Endothelial cell (in vitro differentiated cells): Measurements from ENCODE around the gene RASAL2. TPM values are rescaled to one million over a fixed set of nuclear protein-coding genes. Genes with fewer than 3 reads are reported as not detected.
A peak's percentile ranks its signal among the peaks of the same experiment; 100 is the strongest.

Source experiments
- DNase-seq: peaks from one replicate; pipeline ENCODE4 v3.0.0; 2021; ENCODE audit warnings: low spot score
- H3K27ac Mint-ChIP-seq: one replicate; pipeline ENCODE4 v1.8.0; 2021; ENCODE audit warnings: mixed read lengths, inconsistent platforms; ENCODE audit not compliant: unreplicated experiment
- H3K27me3 Mint-ChIP-seq: one replicate; pipeline ENCODE4 v1.8.0; 2021; ENCODE audit warnings: mild to moderate bottlenecking, moderate library complexity, mixed read lengths, inconsistent platforms; ENCODE audit not compliant: unreplicated experiment
- H3K36me3 Mint-ChIP-seq: one replicate; pipeline ENCODE4 v1.8.0; 2021; ENCODE audit warnings: mild to moderate bottlenecking, low read depth, mixed read lengths, inconsistent platforms; ENCODE audit not compliant: unreplicated experiment
- H3K4me1 Mint-ChIP-seq: one replicate; pipeline ENCODE4 v1.8.0; 2021; ENCODE audit warnings: mild to moderate bottlenecking, mixed read lengths, inconsistent platforms; ENCODE audit not compliant: unreplicated experiment
- H3K4me3 Mint-ChIP-seq: one replicate; pipeline ENCODE4 v1.8.0; 2021; ENCODE audit warnings: mild to moderate bottlenecking, mixed read lengths, inconsistent platforms; ENCODE audit not compliant: unreplicated experiment
- H3K9me3 Mint-ChIP-seq: one replicate; pipeline ENCODE4 v1.8.0; 2021; ENCODE audit warnings: mixed read lengths, inconsistent platforms; ENCODE audit not compliant: unreplicated experiment
- total RNA-seq: library from RNA; stranded (reverse); fragmentation: NEBNext Ultra II Directional; extraction: Animal tissue kit (Norgen Biotek cat#: 25700); gene quantifications from one replicate; pipeline ENCODE4 v1.2.1, GENCODE V29; 2021; ENCODE audit not compliant: unreplicated experiment
- TF ChIP-seq, protein P1 (sequence below): fragments of 200-600 bp; sonication (generic); IDR thresholded peaks from one replicate; pipeline ENCODE4 v1.5.0; 2021; ENCODE audit warnings: antibody characterized with exemption; ENCODE audit not compliant: unreplicated experiment

The RASAL2 gene
- total RNA-seq, 1 donor from 2014 or later, result 82.1 TPM

DNA sequence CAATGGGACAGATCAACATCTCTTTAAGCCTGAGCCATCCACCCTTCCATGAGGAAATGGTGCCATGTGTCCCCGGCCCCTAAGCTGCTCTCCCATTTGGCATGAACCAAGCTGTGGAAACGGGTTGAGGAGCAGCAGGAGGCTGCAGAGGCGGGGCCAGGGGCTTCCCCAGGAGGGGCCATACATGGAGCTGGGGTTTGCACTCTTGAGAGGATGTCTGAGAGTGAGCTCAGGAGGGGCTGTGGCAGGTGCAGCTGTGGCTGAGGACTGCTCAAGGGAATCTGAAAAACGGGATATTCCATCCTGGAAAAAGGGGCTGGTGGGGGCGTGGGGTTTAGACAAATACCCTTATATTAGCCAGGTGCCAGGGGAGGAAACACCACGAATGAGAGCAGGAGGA lies 409.9 kb downstream of the RASAL2 start:
- no peaks in the 10 kb centered on the region for H3K9me3 Mint-ChIP-seq
- TF ChIP-seq, protein P1, sequence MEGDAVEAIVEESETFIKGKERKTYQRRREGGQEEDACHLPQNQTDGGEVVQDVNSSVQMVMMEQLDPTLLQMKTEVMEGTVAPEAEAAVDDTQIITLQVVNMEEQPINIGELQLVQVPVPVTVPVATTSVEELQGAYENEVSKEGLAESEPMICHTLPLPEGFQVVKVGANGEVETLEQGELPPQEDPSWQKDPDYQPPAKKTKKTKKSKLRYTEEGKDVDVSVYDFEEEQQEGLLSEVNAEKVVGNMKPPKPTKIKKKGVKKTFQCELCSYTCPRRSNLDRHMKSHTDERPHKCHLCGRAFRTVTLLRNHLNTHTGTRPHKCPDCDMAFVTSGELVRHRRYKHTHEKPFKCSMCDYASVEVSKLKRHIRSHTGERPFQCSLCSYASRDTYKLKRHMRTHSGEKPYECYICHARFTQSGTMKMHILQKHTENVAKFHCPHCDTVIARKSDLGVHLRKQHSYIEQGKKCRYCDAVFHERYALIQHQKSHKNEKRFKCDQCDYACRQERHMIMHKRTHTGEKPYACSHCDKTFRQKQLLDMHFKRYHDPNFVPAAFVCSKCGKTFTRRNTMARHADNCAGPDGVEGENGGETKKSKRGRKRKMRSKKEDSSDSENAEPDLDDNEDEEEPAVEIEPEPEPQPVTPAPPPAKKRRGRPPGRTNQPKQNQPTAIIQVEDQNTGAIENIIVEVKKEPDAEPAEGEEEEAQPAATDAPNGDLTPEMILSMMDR, result no peak
- DNase-seq, result no peak

DNA sequence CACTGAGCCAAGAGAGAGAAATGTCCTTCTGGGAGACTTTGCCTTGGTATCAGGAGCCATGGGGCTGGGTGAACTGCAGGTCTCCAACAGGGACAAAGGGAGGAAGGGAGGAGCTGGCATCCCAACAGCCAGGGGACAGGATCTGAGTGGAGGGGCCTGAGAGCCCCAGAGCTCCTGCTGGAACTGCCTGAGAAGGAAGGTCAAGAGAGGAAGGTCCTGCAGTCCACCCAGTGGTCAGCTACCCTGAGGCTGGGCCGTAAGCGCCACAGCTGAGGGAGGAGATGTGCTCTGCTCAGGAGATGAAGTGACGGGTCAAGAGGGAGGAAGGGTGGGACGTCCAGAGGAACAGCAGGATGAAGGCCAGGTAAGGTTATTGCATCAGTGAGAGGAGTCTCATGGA lies 410.4 kb downstream of the RASAL2 start:
- peaks cover 4% of the 10 kb centered on the region for H3K27me3 Mint-ChIP-seq
- H3K27ac Mint-ChIP-seq, result peak overlapping the region; percentile 61
- H3K4me3 Mint-ChIP-seq, result no peak overlapping the region
- no peak for DNase-seq
- TF ChIP-seq, protein P1, result no peak
- no peaks in the 10 kb centered on the region for H3K36me3 Mint-ChIP-seq
- H3K4me1 Mint-ChIP-seq, result peaks cover 25% of the 10 kb centered on the region
- no peaks in the 10 kb centered on the region for H3K9me3 Mint-ChIP-seq

More for the DNA sequence above, 409.9 kb downstream of the RASAL2 start:
- Mint-ChIP-seq H3K36me3 (no peaks in the 10 kb centered on the region), H3K4me3 (no peak overlapping the region), H3K4me1 (peaks cover 25% of the 10 kb centered on the region), H3K27ac (peak overlapping the region; percentile 61), H3K27me3 (peaks cover 4% of the 10 kb centered on the region)

DNA sequence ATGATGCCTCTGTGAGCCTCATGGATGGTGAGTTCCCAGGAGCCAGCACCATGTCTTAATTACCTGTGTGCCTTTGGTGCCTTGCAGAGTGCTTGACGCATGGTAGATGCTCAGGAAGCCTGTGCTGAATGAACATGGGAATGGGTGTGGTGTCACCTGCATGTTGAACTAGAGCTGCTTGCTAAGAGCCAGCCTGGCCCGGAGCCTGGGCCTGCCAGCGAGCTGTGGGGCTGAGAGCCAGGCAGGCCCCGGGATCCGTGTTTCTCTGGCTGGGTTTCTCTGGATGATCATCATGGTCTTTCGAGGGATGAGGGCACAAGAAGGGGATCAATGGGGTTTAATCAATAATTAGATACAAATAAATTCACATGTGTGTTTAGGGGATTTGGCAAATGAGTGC lies 412.3 kb downstream of the RASAL2 start:
- Mint-ChIP-seq H3K27me3 (peaks cover 4% of the 10 kb centered on the region), H3K27ac (no peak overlapping the region), H3K9me3 (no peaks in the 10 kb centered on the region), H3K4me3 (no peak overlapping the region), H3K4me1 (peaks cover 12% of the 10 kb centered on the region), H3K36me3 (no peaks in the 10 kb centered on the region)
- TF ChIP-seq, protein P1, result no peak
- no peak for DNase-seq

DNA sequence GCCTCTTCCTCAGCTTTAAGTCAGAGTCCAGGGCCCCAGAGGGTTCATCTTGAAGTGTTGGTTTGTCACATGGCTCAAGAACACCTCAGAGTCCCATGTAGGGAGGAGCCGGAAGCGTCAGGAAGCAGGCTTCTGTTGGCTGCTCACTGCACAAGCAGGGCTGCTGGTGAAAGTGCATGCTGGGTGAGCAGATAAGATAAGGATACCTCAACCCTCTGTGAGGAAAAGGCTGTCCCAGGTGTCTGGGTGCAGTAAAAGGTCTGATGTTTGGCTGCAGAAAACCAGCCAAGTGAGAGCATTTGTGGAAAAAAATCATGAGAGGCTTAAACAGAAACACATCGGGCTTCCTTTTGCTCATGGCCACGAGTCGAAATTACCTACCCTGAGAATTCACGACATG lies 412.8 kb downstream of the RASAL2 start:
- DNase-seq, result no peak
- H3K27ac Mint-ChIP-seq, result no peak overlapping the region
- peaks cover 4% of the 10 kb centered on the region for H3K27me3 Mint-ChIP-seq
- no peaks in the 10 kb centered on the region for H3K9me3 Mint-ChIP-seq
- H3K36me3 Mint-ChIP-seq, result no peaks in the 10 kb centered on the region
- TF ChIP-seq, protein P1, result no peak
- H3K4me3 Mint-ChIP-seq, result no peak overlapping the region
- H3K4me1 Mint-ChIP-seq, result peaks cover 7% of the 10 kb centered on the region

DNA sequence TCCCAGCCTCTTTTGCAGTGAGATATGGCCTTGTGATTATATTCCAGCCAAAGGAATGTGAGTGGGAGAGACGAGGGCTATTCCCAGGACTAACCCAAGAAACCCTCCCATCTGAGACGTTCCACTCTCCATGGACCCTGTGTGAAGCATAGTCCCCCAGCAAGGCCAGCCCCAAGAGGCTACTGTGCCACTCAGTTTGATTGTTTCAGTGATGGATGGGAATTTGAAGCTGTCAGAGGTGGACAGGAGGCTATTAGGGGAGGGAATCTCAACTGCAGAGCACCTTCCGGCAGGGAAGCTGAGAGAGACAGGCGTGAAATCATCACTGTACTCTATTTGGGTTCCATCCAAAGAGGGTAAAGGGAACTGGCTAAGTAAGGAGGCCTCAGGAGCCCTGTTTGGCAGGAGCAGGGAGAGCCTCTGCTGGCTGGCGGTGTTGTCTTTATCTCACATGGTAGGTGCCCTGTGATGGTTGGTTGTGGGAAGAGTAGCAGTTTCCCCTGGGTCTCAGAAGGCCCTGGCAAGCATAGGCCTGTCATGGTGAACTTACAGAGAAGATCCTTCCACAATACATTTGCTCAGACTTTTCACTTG lies 415.6 kb downstream of the RASAL2 start:
- Mint-ChIP-seq H3K27me3 (peaks cover 4% of the 10 kb centered on the region), H3K27ac (no peak overlapping the region), H3K9me3 (no peaks in the 10 kb centered on the region), H3K36me3 (no peaks in the 10 kb centered on the region), H3K4me3 (no peak overlapping the region), H3K4me1 (no peaks in the 10 kb centered on the region)
- DNase-seq, result no peak
- TF ChIP-seq, protein P1, result no peak
